GM23338 (cell line): ENCODE results near the gene C1QTNF8. TPM values are rescaled to one million over a fixed set of nuclear protein-coding genes. Genes with fewer than 3 reads are reported as not detected.

ENCODE experiments used
- ATAC-seq: fragments of 200-7000 bp; cut with Tn5 transposase; 3 replicates; pipeline ENCODE4 v1.9.1; 2020
- DNase-seq: peaks from one replicate; pipeline ENCODE4 v3.0.0-alpha.2; 2015; ENCODE audit warnings: low spot score
- H2AFZ ChIP-seq: fragments of 200-600 bp; sonication (generic); 2 replicates; pipeline ENCODE4 v1.8.0; 2016; ENCODE audit warnings: antibody characterized with exemption, mild to moderate bottlenecking, moderate library complexity
- H3F3A ChIP-seq: fragments of 200-600 bp; sonication (generic); replicated peaks from 2 replicates; pipeline ENCODE4 v1.8.0; 2017; ENCODE audit warnings: antibody characterized with exemption, mixed run types, low read depth
- H3K27ac ChIP-seq: fragments of 200-600 bp; sonication (generic); 2 replicates; pipeline ENCODE4 v1.6.1; 2016; ENCODE audit warnings: low read depth
- H3K27me3 ChIP-seq: fragments of 200-600 bp; sonication (generic); 2 replicates; pipeline ENCODE4 v1.8.0; 2016; ENCODE audit warnings: mild to moderate bottlenecking, mixed run types, moderate library complexity; ENCODE audit not compliant: insufficient read depth
- H3K36me3 ChIP-seq: fragments of 200-600 bp; sonication (generic); 2 replicates; pipeline ENCODE4 v1.8.0; 2016; ENCODE audit warnings: mild to moderate bottlenecking; ENCODE audit not compliant: insufficient read depth
- H3K4me1 ChIP-seq: fragments of 200-600 bp; sonication (generic); 2 replicates; pipeline ENCODE4 v1.8.0; 2016; ENCODE audit warnings: mild to moderate bottlenecking, moderate library complexity; ENCODE audit not compliant: insufficient read depth
- H3K4me2 ChIP-seq: fragments of 200-600 bp; sonication (generic); 2 replicates; pipeline ENCODE4 v1.7.1; 2017; ENCODE audit warnings: mixed run types
- H3K4me3 ChIP-seq: fragments of 200-600 bp; sonication (generic); 2 replicates; pipeline ENCODE4 v1.6.1; 2016; ENCODE audit warnings: mixed run types
- H3K79me2 ChIP-seq: fragments of 200-600 bp; sonication (generic); replicated peaks from 2 replicates; pipeline ENCODE4 v1.8.0; 2017; ENCODE audit warnings: mild to moderate bottlenecking; ENCODE audit not compliant: insufficient read depth
- H3K9me2 ChIP-seq: fragments of 200-600 bp; sonication (generic); 2 replicates; pipeline ENCODE4 v1.8.0; 2017; ENCODE audit not compliant: insufficient read depth
- H4K20me1 ChIP-seq: fragments of 200-600 bp; sonication (generic); replicated peaks from 2 replicates; pipeline ENCODE4 v1.8.0; 2017; ENCODE audit warnings: mild to moderate bottlenecking; ENCODE audit not compliant: insufficient read depth
- H3K27ac Mint-ChIP-seq: 2 replicates; pipeline ENCODE4 v1.8.0; 2020; ENCODE audit warnings: inconsistent platforms, mild to moderate bottlenecking, moderate library complexity, mixed read lengths
- H3K27me3 Mint-ChIP-seq: 3 replicates; pipeline ENCODE4 v1.8.0; 2022; ENCODE audit warnings: low read depth, mild to moderate bottlenecking, moderate library complexity, mixed read lengths, inconsistent platforms; ENCODE audit not compliant: insufficient read depth, poor library complexity
- H3K36me3 Mint-ChIP-seq: 3 replicates; pipeline ENCODE4 v1.8.0; 2021; ENCODE audit warnings: low read depth, mild to moderate bottlenecking, inconsistent platforms, moderate library complexity, mixed read lengths
- H3K4me1 Mint-ChIP-seq: 3 replicates; pipeline ENCODE4 v1.8.0; 2020; ENCODE audit warnings: mild to moderate bottlenecking, inconsistent platforms, mixed read lengths
- H3K4me3 Mint-ChIP-seq: 3 replicates; pipeline ENCODE4 v1.8.0; 2021; ENCODE audit warnings: moderate library complexity, mild to moderate bottlenecking, inconsistent platforms, mixed read lengths
- H3K9me3 Mint-ChIP-seq: 3 replicates; pipeline ENCODE4 v1.8.0; 2020; ENCODE audit warnings: moderate library complexity, mild to moderate bottlenecking, inconsistent platforms, mixed read lengths
- CREB1 ChIP-seq: fragments of 250-450 bp; sonication (Bioruptor Pico); IDR thresholded peaks from 2 replicates; pipeline ENCODE4 v1.5.0; 2020; ENCODE audit warnings: low read depth, mild to moderate bottlenecking, moderate library complexity
- ETS1 ChIP-seq: IDR thresholded peaks from 2 replicates; pipeline ENCODE4 v1.6.1; 2016; ENCODE audit warnings: antibody characterized with exemption
- EZH2 ChIP-seq: fragments of 200-600 bp; sonication (generic); IDR thresholded peaks from one replicate; pipeline ENCODE4 v1.8.0; 2017; ENCODE audit warnings: antibody characterized with exemption, mild to moderate bottlenecking, low read depth; ENCODE audit not compliant: unreplicated experiment
- EZH2phosphoT487 ChIP-seq: fragments of 200-600 bp; sonication (generic); IDR thresholded peaks from one replicate; pipeline ENCODE4 v1.8.1; 2018; ENCODE audit warnings: antibody characterized with exemption; ENCODE audit not compliant: unreplicated experiment
- JUNB ChIP-seq: IDR thresholded peaks from one replicate; pipeline ENCODE4 v1.6.1; 2016; ENCODE audit warnings: antibody characterized with exemption; ENCODE audit not compliant: unreplicated experiment
- NANOG ChIP-seq: IDR thresholded peaks from 2 replicates; pipeline ENCODE4 v1.6.1; 2016; ENCODE audit warnings: antibody characterized with exemption, borderline replicate concordance
- POLR2AphosphoS5 ChIP-seq: IDR thresholded peaks from 2 replicates; pipeline ENCODE4 v1.6.1; 2016; ENCODE audit warnings: antibody characterized with exemption, low read depth
- STAT1 ChIP-seq: IDR thresholded peaks from one replicate; pipeline ENCODE4 v1.6.1; 2016; ENCODE audit warnings: antibody characterized with exemption; ENCODE audit not compliant: unreplicated experiment
- ZNF114 ChIP-seq: fragments of 250-450 bp; sonication (Bioruptor Pico); IDR thresholded peaks from 2 replicates; pipeline ENCODE4 v1.5.0; 2020; ENCODE audit warnings: mild to moderate bottlenecking, moderate library complexity
- ZNF331 ChIP-seq: fragments of 250-450 bp; sonication (Bioruptor Pico); IDR thresholded peaks from 2 replicates; pipeline ENCODE4 v1.5.0; 2020; ENCODE audit warnings: low read depth, mild to moderate bottlenecking, moderate library complexity
- polyA plus RNA-seq: library from polyadenylated mRNA; unstranded; fragments of >200 nt; fragmentation: Nextera tagmentation; extraction: Ambion mirVana; gene quantifications from 2 replicates; pipeline ENCODE4 v1.2.1, GENCODE V29; 2016
- total RNA-seq: library from RNA; depleted of rRNA; stranded (reverse); fragments of >200 nt; shearing (Covaris generic); gene quantifications from 2 replicates; pipeline ENCODE4 v1.2.3, GENCODE V29; 2014
- TF ChIP-seq, protein P1 (sequence below): IDR thresholded peaks from one replicate; pipeline ENCODE4 v1.6.1; 2018; ENCODE audit warnings: antibody characterized with exemption; ENCODE audit not compliant: unreplicated experiment
- TF ChIP-seq, protein P2 (sequence below): fragments of 250-450 bp; sonication (Bioruptor Pico); IDR thresholded peaks from 2 replicates; pipeline ENCODE4 v1.5.0; 2020; ENCODE audit warnings: mild to moderate bottlenecking, moderate library complexity
- TF ChIP-seq, protein P3 (sequence below), 2 experiments: fragments of 200-600 bp in 1 of 2; sonication (generic) in 1 of 2; conservative IDR thresholded peaks; 2 replicates each; pipeline versions ENCODE4 v1.5.1 to v1.6.1; 2016 to 2017; ENCODE audit warnings: antibody characterized with exemption in 2 of 2, low read depth in 2 of 2, mild to moderate bottlenecking in 2 of 2, moderate library complexity in 1 of 2

C1QTNF8 gene
- total and polyA plus RNA-seq, 2 experiments from 2014 or later: not detected

- no peaks in the 10 kb centered on the region for H3K9me2 ChIP-seq
- H3F3A ChIP-seq: no peaks in the 10 kb centered on the region
- Mint-ChIP-seq H3K27ac (no peak overlapping the region), H3K4me1 (no peaks in the 10 kb centered on the region), H3K36me3 (no peaks in the 10 kb centered on the region), H3K9me3 (no peaks in the 10 kb centered on the region), H3K4me3 (no peak overlapping the region), H3K27me3 (peaks cover 5% of the 10 kb centered on the region)
- DNase-seq: no peak
- H3K27me3 ChIP-seq: no peaks in the 10 kb centered on the region
- no peak overlapping the region for H2AFZ ChIP-seq
- H3K4me3 ChIP-seq: no peak overlapping the region
- no peak for ATAC-seq
- no peak overlapping the region for H3K27ac ChIP-seq
- no peaks in the 10 kb centered on the region for H4K20me1 ChIP-seq
- H3K4me2 ChIP-seq: no peak overlapping the region
- H3K4me1 ChIP-seq: no peaks in the 10 kb centered on the region
- no peaks in the 10 kb centered on the region for H3K36me3 ChIP-seq
- H3K79me2 ChIP-seq: no peaks in the 10 kb centered on the region
- TF ChIP-seq EZH2phosphoT487 (no peak), ETS1 (no peak), NANOG (no peak), CREB1 (CRISPR knock-in tag) (no peak), ZNF114 (CRISPR knock-in tag) (no peak), EZH2 (no peak), POLR2AphosphoS5 (no peak), JUNB (no peak), STAT1 (no peak), ZNF331 (CRISPR knock-in tag) (no peak)
- TF ChIP-seq, protein P1, sequence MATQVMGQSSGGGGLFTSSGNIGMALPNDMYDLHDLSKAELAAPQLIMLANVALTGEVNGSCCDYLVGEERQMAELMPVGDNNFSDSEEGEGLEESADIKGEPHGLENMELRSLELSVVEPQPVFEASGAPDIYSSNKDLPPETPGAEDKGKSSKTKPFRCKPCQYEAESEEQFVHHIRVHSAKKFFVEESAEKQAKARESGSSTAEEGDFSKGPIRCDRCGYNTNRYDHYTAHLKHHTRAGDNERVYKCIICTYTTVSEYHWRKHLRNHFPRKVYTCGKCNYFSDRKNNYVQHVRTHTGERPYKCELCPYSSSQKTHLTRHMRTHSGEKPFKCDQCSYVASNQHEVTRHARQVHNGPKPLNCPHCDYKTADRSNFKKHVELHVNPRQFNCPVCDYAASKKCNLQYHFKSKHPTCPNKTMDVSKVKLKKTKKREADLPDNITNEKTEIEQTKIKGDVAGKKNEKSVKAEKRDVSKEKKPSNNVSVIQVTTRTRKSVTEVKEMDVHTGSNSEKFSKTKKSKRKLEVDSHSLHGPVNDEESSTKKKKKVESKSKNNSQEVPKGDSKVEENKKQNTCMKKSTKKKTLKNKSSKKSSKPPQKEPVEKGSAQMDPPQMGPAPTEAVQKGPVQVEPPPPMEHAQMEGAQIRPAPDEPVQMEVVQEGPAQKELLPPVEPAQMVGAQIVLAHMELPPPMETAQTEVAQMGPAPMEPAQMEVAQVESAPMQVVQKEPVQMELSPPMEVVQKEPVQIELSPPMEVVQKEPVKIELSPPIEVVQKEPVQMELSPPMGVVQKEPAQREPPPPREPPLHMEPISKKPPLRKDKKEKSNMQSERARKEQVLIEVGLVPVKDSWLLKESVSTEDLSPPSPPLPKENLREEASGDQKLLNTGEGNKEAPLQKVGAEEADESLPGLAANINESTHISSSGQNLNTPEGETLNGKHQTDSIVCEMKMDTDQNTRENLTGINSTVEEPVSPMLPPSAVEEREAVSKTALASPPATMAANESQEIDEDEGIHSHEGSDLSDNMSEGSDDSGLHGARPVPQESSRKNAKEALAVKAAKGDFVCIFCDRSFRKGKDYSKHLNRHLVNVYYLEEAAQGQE: no peak
- TF ChIP-seq, protein P2, sequence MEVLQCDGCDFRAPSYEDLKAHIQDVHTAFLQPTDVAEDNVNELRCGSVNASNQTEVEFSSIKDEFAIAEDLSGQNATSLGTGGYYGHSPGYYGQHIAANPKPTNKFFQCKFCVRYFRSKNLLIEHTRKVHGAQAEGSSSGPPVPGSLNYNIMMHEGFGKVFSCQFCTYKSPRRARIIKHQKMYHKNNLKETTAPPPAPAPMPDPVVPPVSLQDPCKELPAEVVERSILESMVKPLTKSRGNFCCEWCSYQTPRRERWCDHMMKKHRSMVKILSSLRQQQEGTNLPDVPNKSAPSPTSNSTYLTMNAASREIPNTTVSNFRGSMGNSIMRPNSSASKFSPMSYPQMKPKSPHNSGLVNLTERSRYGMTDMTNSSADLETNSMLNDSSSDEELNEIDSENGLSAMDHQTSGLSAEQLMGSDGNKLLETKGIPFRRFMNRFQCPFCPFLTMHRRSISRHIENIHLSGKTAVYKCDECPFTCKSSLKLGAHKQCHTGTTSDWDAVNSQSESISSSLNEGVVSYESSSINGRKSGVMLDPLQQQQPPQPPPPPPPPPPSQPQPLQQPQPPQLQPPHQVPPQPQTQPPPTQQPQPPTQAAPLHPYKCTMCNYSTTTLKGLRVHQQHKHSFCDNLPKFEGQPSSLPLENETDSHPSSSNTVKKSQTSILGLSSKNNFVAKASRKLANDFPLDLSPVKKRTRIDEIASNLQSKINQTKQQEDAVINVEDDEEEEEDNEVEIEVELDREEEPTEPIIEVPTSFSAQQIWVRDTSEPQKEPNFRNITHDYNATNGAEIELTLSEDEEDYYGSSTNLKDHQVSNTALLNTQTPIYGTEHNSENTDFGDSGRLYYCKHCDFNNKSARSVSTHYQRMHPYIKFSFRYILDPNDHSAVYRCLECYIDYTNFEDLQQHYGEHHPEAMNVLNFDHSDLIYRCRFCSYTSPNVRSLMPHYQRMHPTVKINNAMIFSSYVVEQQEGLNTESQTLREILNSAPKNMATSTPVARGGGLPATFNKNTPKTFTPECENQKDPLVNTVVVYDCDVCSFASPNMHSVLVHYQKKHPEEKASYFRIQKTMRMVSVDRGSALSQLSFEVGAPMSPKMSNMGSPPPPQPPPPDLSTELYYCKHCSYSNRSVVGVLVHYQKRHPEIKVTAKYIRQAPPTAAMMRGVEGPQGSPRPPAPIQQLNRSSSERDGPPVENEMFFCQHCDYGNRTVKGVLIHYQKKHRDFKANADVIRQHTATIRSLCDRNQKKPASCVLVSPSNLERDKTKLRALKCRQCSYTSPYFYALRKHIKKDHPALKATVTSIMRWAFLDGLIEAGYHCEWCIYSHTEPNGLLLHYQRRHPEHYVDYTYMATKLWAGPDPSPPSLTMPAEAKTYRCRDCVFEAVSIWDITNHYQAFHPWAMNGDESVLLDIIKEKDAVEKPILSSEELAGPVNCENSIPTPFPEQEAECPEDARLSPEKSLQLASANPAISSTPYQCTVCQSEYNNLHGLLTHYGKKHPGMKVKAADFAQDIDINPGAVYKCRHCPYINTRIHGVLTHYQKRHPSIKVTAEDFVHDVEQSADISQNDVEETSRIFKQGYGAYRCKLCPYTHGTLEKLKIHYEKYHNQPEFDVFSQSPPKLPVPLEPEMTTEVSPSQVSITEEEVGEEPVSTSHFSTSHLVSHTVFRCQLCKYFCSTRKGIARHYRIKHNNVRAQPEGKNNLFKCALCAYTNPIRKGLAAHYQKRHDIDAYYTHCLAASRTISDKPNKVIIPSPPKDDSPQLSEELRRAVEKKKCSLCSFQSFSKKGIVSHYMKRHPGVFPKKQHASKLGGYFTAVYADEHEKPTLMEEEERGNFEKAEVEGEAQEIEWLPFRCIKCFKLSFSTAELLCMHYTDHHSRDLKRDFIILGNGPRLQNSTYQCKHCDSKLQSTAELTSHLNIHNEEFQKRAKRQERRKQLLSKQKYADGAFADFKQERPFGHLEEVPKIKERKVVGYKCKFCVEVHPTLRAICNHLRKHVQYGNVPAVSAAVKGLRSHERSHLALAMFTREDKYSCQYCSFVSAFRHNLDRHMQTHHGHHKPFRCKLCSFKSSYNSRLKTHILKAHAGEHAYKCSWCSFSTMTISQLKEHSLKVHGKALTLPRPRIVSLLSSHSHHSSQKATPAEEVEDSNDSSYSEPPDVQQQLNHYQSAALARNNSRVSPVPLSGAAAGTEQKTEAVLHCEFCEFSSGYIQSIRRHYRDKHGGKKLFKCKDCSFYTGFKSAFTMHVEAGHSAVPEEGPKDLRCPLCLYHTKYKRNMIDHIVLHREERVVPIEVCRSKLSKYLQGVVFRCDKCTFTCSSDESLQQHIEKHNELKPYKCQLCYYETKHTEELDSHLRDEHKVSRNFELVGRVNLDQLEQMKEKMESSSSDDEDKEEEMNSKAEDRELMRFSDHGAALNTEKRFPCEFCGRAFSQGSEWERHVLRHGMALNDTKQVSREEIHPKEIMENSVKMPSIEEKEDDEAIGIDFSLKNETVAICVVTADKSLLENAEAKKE: no peak
- TF ChIP-seq, protein P3, sequence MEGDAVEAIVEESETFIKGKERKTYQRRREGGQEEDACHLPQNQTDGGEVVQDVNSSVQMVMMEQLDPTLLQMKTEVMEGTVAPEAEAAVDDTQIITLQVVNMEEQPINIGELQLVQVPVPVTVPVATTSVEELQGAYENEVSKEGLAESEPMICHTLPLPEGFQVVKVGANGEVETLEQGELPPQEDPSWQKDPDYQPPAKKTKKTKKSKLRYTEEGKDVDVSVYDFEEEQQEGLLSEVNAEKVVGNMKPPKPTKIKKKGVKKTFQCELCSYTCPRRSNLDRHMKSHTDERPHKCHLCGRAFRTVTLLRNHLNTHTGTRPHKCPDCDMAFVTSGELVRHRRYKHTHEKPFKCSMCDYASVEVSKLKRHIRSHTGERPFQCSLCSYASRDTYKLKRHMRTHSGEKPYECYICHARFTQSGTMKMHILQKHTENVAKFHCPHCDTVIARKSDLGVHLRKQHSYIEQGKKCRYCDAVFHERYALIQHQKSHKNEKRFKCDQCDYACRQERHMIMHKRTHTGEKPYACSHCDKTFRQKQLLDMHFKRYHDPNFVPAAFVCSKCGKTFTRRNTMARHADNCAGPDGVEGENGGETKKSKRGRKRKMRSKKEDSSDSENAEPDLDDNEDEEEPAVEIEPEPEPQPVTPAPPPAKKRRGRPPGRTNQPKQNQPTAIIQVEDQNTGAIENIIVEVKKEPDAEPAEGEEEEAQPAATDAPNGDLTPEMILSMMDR (conservative IDR thresholded peaks at IDR 0.05; ENCODE audit: low read depth in 2 of 2): no peak
These were observed 34.3 kb upstream of the C1QTNF8 start for GRCh38 chr16:1130382-1130781.
